ENCODE results near the gene POLR2L.

POLR2L gene

DNA sequence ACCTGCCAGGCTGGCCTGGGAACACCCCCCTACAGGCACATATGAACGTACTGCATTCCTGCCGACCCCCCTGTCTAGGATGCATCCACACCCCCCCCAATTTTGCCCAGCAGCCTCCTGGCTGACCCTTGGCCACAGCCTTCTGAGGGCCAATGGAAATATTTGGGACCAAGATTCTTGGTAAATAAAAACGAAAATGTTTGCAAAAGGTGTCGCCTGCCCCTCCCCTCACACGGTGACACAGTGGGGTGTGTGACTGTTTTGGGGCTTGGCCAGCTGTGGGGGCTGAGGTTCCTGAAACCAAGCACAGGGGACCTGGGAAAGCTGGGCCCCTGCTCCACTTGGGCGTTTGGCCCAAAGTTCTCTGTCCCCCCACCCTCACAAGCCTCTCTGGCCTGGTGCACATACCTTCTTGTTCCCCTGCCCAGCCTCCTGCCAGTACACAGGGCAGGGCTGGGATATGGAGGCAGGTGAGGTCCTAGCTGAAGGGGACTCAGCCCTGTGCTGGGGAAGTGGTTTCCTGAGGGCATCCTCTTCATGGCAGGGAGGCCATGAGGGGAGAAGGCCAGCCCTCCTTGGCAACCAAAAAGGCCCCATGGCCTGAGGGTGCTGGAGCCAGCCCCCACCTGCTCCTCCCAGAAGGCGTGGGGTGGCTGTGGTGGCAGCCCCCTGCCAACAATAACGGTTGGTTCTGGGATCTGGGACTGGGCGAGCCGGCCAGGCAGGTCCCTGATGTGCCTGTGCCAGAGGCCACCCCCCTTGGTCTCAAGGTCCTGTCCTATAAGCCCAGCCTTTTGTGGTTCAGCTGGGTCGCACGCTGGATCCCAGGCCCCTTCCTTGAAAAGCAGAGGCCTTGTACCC, 16.7 kb downstream of the POLR2L start:
- TF ChIP-seq, protein P1, sequence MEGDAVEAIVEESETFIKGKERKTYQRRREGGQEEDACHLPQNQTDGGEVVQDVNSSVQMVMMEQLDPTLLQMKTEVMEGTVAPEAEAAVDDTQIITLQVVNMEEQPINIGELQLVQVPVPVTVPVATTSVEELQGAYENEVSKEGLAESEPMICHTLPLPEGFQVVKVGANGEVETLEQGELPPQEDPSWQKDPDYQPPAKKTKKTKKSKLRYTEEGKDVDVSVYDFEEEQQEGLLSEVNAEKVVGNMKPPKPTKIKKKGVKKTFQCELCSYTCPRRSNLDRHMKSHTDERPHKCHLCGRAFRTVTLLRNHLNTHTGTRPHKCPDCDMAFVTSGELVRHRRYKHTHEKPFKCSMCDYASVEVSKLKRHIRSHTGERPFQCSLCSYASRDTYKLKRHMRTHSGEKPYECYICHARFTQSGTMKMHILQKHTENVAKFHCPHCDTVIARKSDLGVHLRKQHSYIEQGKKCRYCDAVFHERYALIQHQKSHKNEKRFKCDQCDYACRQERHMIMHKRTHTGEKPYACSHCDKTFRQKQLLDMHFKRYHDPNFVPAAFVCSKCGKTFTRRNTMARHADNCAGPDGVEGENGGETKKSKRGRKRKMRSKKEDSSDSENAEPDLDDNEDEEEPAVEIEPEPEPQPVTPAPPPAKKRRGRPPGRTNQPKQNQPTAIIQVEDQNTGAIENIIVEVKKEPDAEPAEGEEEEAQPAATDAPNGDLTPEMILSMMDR (IDR thresholded peaks at IDR 0.05; ENCODE audit: borderline replicate concordance, insufficient read depth, low read depth, low read length) = no peak
- H3K4me3 ChIP-seq (ENCODE audit: low read depth, low read length) = no peak overlapping the region

DNA sequence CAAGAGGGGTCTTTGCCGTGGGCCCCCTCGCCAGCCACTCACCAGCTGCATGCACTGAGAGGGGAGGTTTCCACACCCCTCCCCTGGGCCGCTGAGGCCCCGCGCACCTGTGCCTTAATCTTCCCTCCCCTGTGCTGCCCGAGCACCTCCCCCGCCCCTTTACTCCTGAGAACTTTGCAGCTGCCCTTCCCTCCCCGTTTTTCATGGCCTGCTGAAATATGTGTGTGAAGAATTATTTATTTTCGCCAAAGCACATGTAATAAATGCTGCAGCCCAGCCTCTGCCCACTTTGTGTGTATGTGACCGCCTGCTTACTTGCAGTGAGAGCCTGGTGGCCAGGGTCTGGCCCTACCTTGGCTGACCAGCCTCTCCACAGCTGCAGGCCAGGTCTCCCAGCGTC, 17.4 kb downstream of the POLR2L start:
- TF ChIP-seq, protein P1 (IDR thresholded peaks at IDR 0.05; ENCODE audit: borderline replicate concordance, insufficient read depth, low read depth, low read length) = no peak
- H3K4me3 ChIP-seq (ENCODE audit: low read depth, low read length) = no peak overlapping the region

DNA sequence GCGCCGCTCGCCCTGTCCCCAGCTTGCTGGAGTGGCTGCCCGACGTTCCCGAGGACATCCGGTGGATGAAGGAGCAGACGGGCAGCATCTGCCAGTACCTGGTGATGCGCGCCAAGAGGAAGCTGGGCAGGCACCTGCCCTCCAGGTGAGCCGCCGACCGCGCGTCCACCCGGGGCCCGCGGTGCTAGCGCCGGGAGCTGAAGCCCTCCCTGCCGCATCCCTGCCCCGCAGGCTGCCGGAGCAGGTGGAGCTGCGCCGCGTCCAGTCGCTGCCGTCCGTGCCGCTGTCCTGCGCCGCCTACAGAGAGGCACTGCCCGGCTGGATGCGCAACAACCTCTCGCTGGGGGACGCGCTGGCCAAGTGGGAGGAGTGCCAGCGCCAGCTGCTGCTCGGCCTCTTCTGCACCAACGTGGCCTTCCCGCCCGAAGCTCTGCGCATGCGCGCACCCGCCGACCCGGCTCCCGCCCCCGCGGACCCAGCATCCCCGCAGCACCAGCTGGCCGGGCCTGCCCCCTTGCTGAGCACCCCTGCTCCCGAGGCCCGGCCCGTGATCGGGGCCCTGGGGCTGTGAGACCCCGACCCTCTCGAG, 17.9 kb downstream of the POLR2L start:
- TF ChIP-seq, protein P1 (IDR thresholded peaks at IDR 0.05; ENCODE audit: borderline replicate concordance, insufficient read depth, low read depth, low read length) = no peak
- H3K4me3 ChIP-seq (ENCODE audit: low read depth, low read length) = no peak overlapping the region

DNA sequence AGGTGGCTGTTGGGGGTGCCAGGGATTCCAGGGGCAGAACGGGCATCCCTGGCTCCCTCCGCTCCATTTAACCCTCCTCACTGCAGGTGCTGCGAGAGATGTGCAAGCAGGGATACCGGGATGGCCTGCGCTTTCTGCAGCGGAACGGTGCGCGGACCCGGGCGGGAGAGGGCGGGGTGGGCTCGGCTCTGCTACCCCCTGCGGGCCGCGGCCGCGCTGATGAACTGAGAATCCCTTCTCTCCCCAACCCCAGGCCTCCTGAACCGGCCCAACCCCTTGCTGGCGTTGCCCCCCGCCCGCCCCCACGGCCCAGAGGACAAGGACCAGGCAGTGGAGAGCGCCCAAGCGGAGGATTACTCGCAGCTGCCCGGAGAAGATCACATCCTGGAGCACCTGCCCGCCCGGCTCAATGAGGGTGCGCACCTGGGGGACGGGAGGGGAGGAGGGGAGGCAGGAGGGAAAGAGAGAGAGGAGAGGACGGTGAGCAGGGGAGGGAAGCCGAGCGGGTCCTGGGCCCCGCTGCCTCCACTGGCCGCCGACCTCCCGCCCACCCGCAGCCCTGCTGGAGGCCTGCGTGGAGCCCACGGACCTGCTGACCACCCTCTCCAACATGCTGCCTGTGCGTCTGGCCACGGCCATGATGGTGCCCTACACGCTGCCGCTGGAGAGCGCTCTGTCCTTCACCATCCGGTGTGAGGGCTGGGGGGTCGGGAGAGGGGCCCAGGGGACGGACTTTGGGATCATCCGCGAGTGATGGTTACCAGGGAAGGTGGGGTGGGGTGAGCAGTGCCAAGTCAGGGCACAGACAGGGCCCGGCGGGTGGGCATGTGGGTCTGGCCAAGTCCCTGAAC, 18.7 kb downstream of the POLR2L start:
- TF ChIP-seq, protein P1 (IDR thresholded peaks at IDR 0.05; ENCODE audit: borderline replicate concordance, insufficient read depth, low read depth, low read length) = no peak
- no peak overlapping the region for H3K4me3 ChIP-seq (ENCODE audit: low read depth, low read length)

DNA sequence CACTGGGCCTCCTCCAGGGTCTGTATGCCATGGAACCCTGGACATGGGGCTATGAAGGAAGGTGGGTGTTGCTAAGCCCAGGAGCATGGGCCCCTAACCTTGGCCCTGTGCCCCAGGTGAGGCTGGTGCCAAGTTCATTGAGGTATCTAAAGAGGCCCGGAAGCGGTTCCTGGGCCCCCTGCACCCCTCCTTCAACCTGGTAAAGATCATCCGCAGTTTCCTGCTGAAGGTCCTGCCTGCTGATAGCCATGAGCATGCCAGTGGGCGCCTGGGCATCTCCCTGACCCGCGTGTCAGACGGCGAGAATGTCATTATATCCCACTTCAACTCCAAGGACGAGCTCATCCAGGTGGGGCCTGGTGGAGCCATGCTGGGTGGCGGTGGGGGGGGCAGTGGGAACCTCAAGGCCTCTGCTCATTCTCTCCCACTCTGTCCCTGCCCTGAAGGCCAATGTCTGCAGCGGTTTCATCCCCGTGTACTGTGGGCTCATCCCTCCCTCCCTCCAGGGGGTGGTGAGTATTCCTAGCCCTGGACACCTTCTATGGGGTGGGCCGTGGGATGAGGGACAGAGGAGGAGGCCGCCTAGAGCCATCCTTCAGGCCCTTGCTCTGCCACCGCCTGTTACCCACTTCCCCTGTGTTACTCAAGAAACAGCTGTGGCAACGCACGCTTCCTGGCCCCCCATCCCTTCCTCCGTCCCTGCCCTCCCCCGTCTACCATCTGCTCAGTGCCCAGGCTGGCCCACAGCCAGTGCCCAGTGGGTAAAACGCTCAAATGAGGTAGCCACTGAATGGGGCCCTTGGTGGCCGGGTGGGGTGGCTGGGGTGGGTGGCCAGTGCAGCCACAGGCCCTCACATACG, 20.6 kb downstream of the POLR2L start:
- H3K4me3 ChIP-seq (ENCODE audit: low read depth, low read length) = no peak overlapping the region
- TF ChIP-seq, protein P1 (IDR thresholded peaks at IDR 0.05; ENCODE audit: borderline replicate concordance, insufficient read depth, low read depth, low read length) = no peak
